Stomach smooth muscle (tissue), 2 donors: Measurements from ENCODE around the gene RPS14.

Experiments used
- H3K27ac ChIP-seq: one replicate; pipeline ENCODE4 v1.7.0; 2013; ENCODE audit warnings: mild to moderate bottlenecking, low read length, inconsistent platforms
- H3K27me3 ChIP-seq, 2 donors: one replicate each; pipeline ENCODE4 v1.7.0; 2013; ENCODE audit warnings: low read length in 2 of 2; ENCODE audit not compliant: insufficient read depth in 2 of 2, control insufficient read depth in 1 of 2
- H3K36me3 ChIP-seq, 2 donors: one replicate each; pipeline ENCODE4 v1.7.0; 2013; ENCODE audit warnings: low read length in 2 of 2; ENCODE audit not compliant: control insufficient read depth in 2 of 2, insufficient read depth in 2 of 2
- H3K4me1 ChIP-seq: one replicate; pipeline ENCODE4 v1.7.0; 2013; ENCODE audit warnings: low read length; ENCODE audit not compliant: control insufficient read depth, insufficient read depth
- H3K4me3 ChIP-seq, 2 donors: one replicate each; pipeline ENCODE4 v1.7.0; 2013; ENCODE audit warnings: low read length in 2 of 2
- H3K9ac ChIP-seq, 2 donors: one replicate each; pipeline ENCODE4 v1.7.0; 2013; ENCODE audit warnings: low read length in 2 of 2, mild to moderate bottlenecking in 1 of 2
- H3K9me3 ChIP-seq, 2 donors: one replicate each; pipeline ENCODE4 v1.7.0; 2013; ENCODE audit warnings: low read length in 2 of 2; ENCODE audit not compliant: control insufficient read depth in 2 of 2
- donor health status: healthy.
- donor health status: Pancreatic carcinoma.

The RPS14 gene

DNA sequence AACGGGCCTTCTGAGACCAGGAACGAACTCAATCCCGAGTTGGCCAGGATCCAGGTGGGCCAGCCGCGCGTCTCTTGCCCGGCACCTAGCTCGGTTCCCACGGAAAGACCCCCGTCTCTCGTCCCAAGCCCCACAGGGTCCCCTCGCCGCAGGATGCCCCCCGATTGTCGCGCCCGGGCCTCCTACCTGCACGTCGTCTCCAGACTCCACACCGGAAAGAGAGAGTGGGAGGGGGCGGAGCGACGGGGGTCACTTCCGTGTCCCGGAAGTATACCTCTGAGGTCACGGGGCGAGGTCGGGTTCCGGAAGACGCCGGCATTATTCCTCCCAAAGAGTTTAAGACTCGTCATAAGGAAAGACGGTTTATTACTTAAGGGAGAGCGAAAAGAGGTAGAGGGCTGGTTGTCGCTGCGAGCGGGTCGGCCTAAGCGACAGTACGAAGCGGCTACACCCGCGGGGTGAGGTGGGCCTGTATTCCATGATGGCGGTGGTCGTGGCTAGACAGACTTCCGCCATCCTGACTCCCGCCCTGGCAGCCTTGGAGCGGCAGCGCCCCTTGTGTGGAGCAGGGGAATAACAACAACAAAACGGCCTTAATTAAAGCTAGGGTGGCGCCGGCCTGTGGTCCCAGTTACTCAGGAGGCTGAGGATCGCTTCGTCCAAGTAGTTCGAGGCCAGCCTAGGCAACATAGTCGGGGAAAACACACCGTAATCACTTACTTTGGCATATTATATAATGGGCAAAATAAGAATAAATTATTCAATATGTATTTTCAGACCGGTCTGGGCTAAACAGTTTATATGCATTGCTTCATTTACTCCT is at the start of gene RPS14:
Gene RPS14 (minus strand): TSS at position 223 of the 823 bp plus-strand sequence. CDS start 2,006 bp downstream, outside the sequence.
- peaks cover 27 to 32% of the 10 kb centered on the region in 2 donors for H3K36me3 ChIP-seq
- H3K27ac ChIP-seq, result peak within 1 kb of the TSS; percentile 96
- H3K9me3 ChIP-seq, result no peaks in the 10 kb centered on the region
- peak within 1 kb of the TSS; percentile 93 to 97 for H3K4me3 ChIP-seq
- H3K4me1 ChIP-seq, result peaks cover 25% of the 10 kb centered on the region
- H3K9ac ChIP-seq, result peak within 1 kb of the TSS; percentile 92 to 94
- no peaks in the 10 kb centered on the region for H3K27me3 ChIP-seq

DNA sequence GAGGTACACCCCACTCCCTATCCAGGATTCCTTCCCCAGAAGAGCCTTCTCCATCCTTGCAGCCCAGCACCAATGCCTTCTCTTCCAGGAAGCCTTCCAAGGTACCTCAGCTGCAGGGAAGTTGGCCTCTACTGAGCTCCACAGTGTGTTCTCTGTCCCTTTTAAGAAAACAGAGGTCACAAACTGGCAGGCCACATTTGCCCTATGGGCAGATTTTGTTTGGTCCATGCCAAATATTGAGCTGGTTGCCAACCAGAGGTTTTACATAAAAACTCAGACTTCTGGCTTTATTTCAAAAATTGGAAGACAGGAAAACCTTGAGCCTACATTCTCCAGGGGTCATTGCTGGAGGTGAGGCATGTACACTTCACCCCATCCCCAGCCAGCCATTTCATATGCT is 49.4 kb upstream of the RPS14 start:
- Histone ChIP-seq H3K4me3 (peak overlapping the region in 1 of 2 donors; percentile 15), H3K9me3 (no peaks in the 10 kb centered on the region), H3K4me1 (peaks cover 80% of the 10 kb centered on the region), H3K9ac (peak overlapping the region in 1 of 2 donors; percentile 21), H3K27me3 (no peaks in the 10 kb centered on the region), H3K27ac (peak overlapping the region; percentile 18), H3K36me3 (peaks cover 2 to 7% of the 10 kb centered on the region in 2 donors)

DNA sequence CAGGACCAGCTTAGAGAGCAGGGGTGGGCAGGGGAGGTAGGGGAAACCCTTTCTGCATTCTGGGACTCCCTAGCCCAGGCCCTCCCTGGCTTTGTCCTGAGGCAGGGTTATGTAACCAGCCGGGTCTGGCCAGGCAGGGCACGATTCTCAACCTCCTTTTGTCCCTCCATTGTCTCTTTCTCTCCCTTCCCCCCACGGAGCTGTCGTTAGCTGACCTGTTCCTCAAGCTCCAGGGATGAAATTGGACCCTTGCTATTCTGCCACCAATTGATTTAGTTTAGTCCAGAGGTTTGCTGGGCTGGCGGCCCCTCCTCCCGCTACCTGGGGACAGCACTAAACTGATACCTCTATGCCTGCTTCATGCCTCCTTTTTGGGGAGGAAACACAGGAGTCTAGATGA is 49.0 kb upstream of the RPS14 start:
- peaks cover 75% of the 10 kb centered on the region for H3K4me1 ChIP-seq
- H3K27ac ChIP-seq, result peak overlapping the region; percentile 18
- no peaks in the 10 kb centered on the region for H3K27me3 ChIP-seq
- H3K9ac ChIP-seq, result peak overlapping the region in 1 of 2 donors; percentile 21
- H3K4me3 ChIP-seq, result no peak overlapping the region
- H3K9me3 ChIP-seq, result no peaks in the 10 kb centered on the region
- H3K36me3 ChIP-seq, result peaks cover 2 to 7% of the 10 kb centered on the region in 2 donors

DNA sequence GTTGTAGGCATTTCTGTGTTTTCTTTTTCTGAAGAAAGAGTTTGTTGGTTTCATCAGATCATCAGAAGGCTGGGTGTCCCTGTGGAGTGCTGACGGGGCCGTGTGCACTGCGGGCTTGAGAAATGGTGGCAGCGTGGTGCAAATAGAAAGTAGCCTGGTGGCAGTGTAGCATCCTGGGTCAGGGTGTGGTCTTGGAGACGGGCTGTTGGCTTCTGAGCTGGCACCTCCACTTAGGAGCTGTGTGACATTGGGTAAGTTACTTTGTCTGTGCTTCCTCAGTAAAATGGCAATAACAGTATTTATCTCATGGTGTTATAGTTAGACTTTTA is 48.4 kb upstream of the RPS14 start:
- Histone ChIP-seq H3K9ac (no peak overlapping the region), H3K27me3 (no peaks in the 10 kb centered on the region), H3K36me3 (peaks cover 4 to 7% of the 10 kb centered on the region in 2 donors), H3K27ac (peak overlapping the region; percentile 49), H3K9me3 (no peaks in the 10 kb centered on the region), H3K4me1 (peaks cover 71% of the 10 kb centered on the region), H3K4me3 (peak overlapping the region in 1 of 2 donors; percentile 58)

DNA sequence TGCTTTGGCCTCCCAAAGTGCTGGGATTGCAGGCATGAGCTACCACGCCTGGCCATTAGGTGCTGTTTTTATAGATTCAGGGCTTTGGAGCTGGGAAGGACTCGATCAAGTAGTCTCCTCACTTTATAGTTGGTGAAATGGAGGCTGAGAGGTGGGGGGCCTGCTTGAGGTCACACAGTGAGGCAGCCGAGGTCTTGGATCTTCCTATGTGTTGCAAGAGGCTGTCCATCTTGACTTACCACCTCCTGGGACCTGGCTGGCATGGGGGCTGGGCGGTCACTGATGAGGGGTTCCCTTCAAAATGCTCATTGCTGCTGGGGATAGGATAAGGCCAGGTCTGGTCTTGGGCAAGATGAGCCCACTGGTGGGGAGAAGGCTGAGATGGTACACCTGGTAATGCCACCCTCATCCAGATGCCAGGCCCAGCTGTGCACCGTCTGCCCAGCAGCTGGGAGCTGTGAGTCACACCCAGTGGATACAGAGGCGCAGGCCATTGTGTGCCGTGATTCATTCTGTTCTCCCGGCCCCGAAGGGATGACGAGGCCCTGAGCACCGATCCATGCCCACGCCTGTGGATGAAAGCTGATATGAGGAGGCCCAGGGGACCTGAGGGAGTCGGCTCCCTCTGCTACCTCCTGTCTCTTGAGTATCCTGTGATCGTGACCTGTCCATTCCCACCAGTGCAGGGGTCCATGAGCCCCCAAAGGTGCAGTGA is 47.9 kb upstream of the RPS14 start:
- H3K9me3 ChIP-seq, result no peaks in the 10 kb centered on the region
- H3K27me3 ChIP-seq, result no peaks in the 10 kb centered on the region
- peak overlapping the region; percentile 49 for H3K27ac ChIP-seq
- H3K4me3 ChIP-seq, result peak overlapping the region in 1 of 2 donors; percentile 58
- H3K36me3 ChIP-seq, result peaks cover 4 to 7% of the 10 kb centered on the region in 2 donors
- H3K9ac ChIP-seq, result peak overlapping the region in 1 of 2 donors; percentile 37
- H3K4me1 ChIP-seq, result peaks cover 71% of the 10 kb centered on the region

DNA sequence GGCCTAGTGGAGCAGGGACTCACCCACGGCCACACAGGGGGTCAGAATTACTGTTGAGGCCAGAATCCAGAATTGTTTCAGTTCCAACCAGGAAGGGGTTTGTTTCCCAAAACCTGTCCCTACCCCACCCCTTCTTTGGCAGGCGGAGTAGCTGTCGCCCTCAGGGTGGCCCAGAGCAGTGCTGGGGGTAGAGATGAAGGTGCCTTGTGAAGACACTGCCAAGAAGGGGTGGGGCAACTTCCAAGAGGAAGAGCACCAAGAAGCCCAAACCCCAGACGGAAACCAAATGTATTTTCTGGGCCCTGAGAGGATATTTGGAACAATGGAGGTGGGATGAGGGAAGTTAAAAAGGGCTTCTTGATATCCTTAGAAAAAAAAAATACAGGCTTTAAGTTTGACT is 47.0 kb upstream of the RPS14 start:
- Histone ChIP-seq H3K4me1 (peaks cover 72% of the 10 kb centered on the region), H3K27me3 (no peaks in the 10 kb centered on the region), H3K9ac (peak overlapping the region in 1 of 2 donors; percentile 13), H3K9me3 (no peaks in the 10 kb centered on the region), H3K36me3 (peaks cover 4 to 9% of the 10 kb centered on the region in 2 donors), H3K27ac (peak overlapping the region; percentile 18), H3K4me3 (no peak overlapping the region)

DNA sequence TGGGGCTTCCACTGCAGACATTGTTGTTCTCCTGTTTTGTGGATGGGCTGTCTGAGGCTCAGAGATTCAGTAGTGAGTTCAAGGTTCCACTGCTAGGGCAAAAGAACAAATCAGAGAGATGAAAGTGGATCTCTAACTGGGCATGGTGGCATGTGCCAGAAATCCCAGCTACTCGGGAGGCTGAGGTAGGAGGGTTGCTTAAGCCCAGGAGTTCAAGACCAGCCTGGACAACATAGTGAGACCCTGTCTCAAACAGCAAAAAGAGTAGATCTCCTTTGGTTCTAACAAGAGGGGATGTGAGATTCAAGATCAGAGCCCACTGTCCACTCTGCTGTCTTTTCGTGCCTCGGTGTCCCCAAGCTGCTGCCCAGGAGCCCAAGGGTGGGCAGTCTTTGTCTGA is 46.6 kb upstream of the RPS14 start:
- Histone ChIP-seq H3K4me1 (peaks cover 72% of the 10 kb centered on the region), H3K9ac (peak overlapping the region in 1 of 2 donors; percentile 13), H3K27ac (peak overlapping the region; percentile 18)

DNA sequence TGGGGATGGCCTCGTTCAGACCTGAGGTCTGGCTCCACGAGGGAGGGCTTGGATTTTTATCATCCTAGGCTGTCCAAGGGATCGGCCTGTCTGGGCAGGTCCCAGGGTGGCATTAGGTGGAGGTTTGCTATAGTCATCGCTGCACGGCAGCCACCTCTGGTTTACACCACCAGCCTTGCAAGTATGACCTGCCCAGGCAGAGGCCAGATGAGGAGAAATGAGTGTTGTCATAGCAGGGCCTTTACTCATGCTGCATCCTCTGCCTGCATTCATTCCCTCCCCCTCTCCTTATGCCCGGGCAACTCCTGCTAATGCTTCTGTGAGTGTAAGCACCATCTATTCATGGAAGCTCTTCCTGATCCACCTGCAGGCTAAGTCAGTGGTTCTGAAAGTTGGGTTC is 43.1 kb upstream of the RPS14 start:
- H3K27ac ChIP-seq, result peak overlapping the region; percentile 82
- H3K9me3 ChIP-seq, result no peaks in the 10 kb centered on the region
- no peaks in the 10 kb centered on the region for H3K27me3 ChIP-seq
- peaks cover 72% of the 10 kb centered on the region for H3K4me1 ChIP-seq
- H3K9ac ChIP-seq, result no peak overlapping the region
- no peak overlapping the region for H3K4me3 ChIP-seq
- H3K36me3 ChIP-seq, result peaks cover 2 to 3% of the 10 kb centered on the region in 2 donors

More for the DNA sequence above, 46.6 kb upstream of the RPS14 start:
- Histone ChIP-seq H3K36me3 (peaks cover 2 to 7% of the 10 kb centered on the region in 2 donors), H3K4me3 (no peak overlapping the region), H3K9me3 (no peaks in the 10 kb centered on the region), H3K27me3 (no peaks in the 10 kb centered on the region)

DNA sequence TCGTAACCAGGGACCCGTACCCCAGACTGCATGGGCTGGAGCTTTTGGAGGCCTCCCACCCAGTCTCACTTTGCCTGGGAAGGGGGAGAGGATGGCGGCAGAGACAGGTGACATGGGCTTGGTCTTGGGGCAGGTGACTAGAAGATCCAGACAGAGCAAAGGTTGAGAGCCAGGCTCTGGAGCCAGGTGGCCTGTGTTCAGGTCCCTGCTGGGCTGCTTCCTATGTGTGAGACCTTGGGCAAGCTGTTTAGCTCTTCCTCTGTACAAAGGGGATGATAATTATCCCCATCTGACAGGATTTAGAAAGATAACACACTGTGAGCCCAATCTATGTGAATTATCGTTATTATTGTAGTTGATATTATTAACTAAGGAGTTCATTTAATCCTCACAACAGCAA is 42.3 kb upstream of the RPS14 start:
- no peak overlapping the region for H3K4me3 ChIP-seq
- no peaks in the 10 kb centered on the region for H3K9me3 ChIP-seq
- H3K4me1 ChIP-seq, result peaks cover 73% of the 10 kb centered on the region
- H3K9ac ChIP-seq, result no peak overlapping the region
- peaks cover 2 to 3% of the 10 kb centered on the region in 2 donors for H3K36me3 ChIP-seq
- peak overlapping the region; percentile 82 for H3K27ac ChIP-seq
- no peaks in the 10 kb centered on the region for H3K27me3 ChIP-seq

DNA sequence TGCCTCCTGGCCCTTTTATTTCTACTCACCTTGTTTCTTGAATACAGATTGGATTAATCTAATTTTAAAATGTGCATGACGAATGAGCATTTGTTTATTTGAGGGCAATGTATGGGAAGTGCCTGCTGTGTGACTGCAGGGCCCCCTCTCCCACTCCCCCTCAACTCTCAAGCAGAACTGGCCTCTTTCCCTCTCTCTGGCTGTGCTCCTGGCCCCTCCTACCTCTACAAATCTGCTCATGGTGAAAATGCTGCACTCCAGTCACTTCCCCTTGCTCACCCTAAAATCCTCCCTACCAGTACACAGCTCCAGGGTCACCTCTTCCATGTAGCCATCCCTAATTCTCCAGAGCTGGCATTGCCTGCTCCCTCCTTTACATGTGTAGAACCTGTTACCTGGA is 41.2 kb upstream of the RPS14 start:
- no peaks in the 10 kb centered on the region for H3K9me3 ChIP-seq
- peak overlapping the region; percentile 82 for H3K27ac ChIP-seq
- H3K36me3 ChIP-seq, result peaks cover 2 to 3% of the 10 kb centered on the region in 2 donors
- peak overlapping the region; percentile 35 to 51 for H3K9ac ChIP-seq
- H3K4me1 ChIP-seq, result peaks cover 65% of the 10 kb centered on the region
- H3K27me3 ChIP-seq, result no peaks in the 10 kb centered on the region
- peak overlapping the region in 1 of 2 donors; percentile 3 for H3K4me3 ChIP-seq
